Esophagus (tissue), 2 donors: Measurements from ENCODE around the gene CHST13. TPM values are rescaled to one million over a fixed set of nuclear protein-coding genes. Genes with fewer than 3 reads are reported as not detected.

Source experiments
- polyA plus RNA-seq, 2 donors: library from polyadenylated mRNA; stranded (reverse); fragments of 200-250 nt; gene quantifications; one replicate each; pipeline ENCODE4 v1.2.3, GENCODE V29; 2013
- donor health status: healthy with polysubstance abuse.
- donor health status: Bipolar disorder and iron deficiency.

The CHST13 gene
- polyA plus RNA-seq, 2 donors = 0.04 TPM; not detected in 1

Other genes with a start within 250 kb of the CHST13 start
- gene KLF15, start 166.7 kb upstream of the CHST13 start, polyA plus RNA-seq = 1 to 10 TPM; 5.0 to 8.2 TPM
- gene CFAP100, start 129.2 kb upstream of the CHST13 start, polyA plus RNA-seq = not detected
- gene ZXDC, start 48.3 kb upstream of the CHST13 start, polyA plus RNA-seq = 10 to 100 TPM in 1 of 2 donors, 1 to 10 TPM in 1; 9.2 to 13.3 TPM
- gene UROC1, start 6.4 kb upstream of the CHST13 start, polyA plus RNA-seq = not detected
- gene C3orf22, start 34.8 kb downstream of the CHST13 start, polyA plus RNA-seq = not detected
- gene TXNRD3, start 131.0 kb downstream of the CHST13 start, polyA plus RNA-seq = 1 to 10 TPM; 4.3 to 5.5 TPM
- gene CHCHD6, start 180.1 kb downstream of the CHST13 start, polyA plus RNA-seq = 10 to 100 TPM in 1 of 2 donors, 1 to 10 TPM in 1; 7.0 to 11.9 TPM